Measurements from ENCODE around the gene PTPRC.

GRCh38 chr1:198641501-198641900 is 2.7 kb downstream of the PTPRC start:
- TF ChIP-seq EZH2 (IDR thresholded peaks at IDR 0.05; ENCODE audit: insufficient read depth, poor library complexity, severe bottlenecking) (no peak), EZH2phosphoT487 (IDR thresholded peaks at IDR 0.05; ENCODE audit: insufficient read depth, low read depth) (no peak)

Data from GM23248 (cell line).